ENCODE data around the gene AKT1.
"Not testable (repeated sequence)": the region's sequence is repeated elsewhere in the genome, so short reads cannot be mapped to it uniquely, and the experiment has no call there.

The AKT1 gene

GRCh38 chr14:104818714-104819161 is 23.2 kb upstream of the AKT1 start:
- no peak for DNase-seq

GRCh38 chr14:104817930-104818713 is 22.6 kb upstream of the AKT1 start:
- no peak for DNase-seq

GRCh38 chr14:104816616-104816884 is 21.0 kb upstream of the AKT1 start:
- no peak for DNase-seq

- DNase-seq, result not testable (repeated sequence)
These were observed 19.2 kb upstream of the AKT1 start for GRCh38 chr14:104814701-104815100.

- DNase-seq, result no peak
These were observed 17.7 kb upstream of the AKT1 start for GRCh38 chr14:104813286-104813685.

GRCh38 chr14:104810316-104810715 is 14.8 kb upstream of the AKT1 start:
- no peak for DNase-seq

- DNase-seq, result no peak
These were observed 12.9 kb upstream of the AKT1 start for GRCh38 chr14:104808456-104808855.

GRCh38 chr14:104806625-104807465 is 11.3 kb upstream of the AKT1 start:
- DNase-seq, result no peak

- DNase-seq, result no peak
These were observed 10.5 kb upstream of the AKT1 start for GRCh38 chr14:104805941-104806624.

- DNase-seq, result no peak
These were observed 9.8 kb upstream of the AKT1 start for GRCh38 chr14:104805326-104805678.

GRCh38 chr14:104804481-104805325 is 9.2 kb upstream of the AKT1 start:
- DNase-seq, result no peak

GRCh38 chr14:104803912-104804410 is 8.4 kb upstream of the AKT1 start:
- no peak for DNase-seq

- DNase-seq, result no peak
These were observed 7.8 kb upstream of the AKT1 start for GRCh38 chr14:104803280-104803911.

GRCh38 chr14:104802394-104803184 is 7.0 kb upstream of the AKT1 start:
- no peak for DNase-seq

GRCh38 chr14:104801520-104802393 is 6.2 kb upstream of the AKT1 start:
- DNase-seq, result no peak

GRCh38 chr14:104800771-104801519 is 5.4 kb upstream of the AKT1 start, which contains the start of gene ZBTB42:
Gene ZBTB42 (plus strand): TSS chr14:104801101. CDS start chr14:104801198, 97 bp downstream.
- DNase-seq, result peak; percentile 79

- DNase-seq, result peak; percentile 87
These were observed 4.6 kb upstream of the AKT1 start for GRCh38 chr14:104800015-104800770.

GRCh38 chr14:104799244-104800014 is 3.9 kb upstream of the AKT1 start:
- peak; percentile 20 for DNase-seq
